Body of pancreas (tissue), 4 donors: ENCODE measurements around the gene OTUD5. TPM values are rescaled to one million over a fixed set of nuclear protein-coding genes. Genes with fewer than 3 reads are reported as not detected.

ENCODE experiments used
- ATAC-seq: fragments of 150-250 bp; one replicate; pipeline ENCODE4 v1.9.1; 2016
- DNase-seq, 4 donors: peaks; one replicate each; pipeline ENCODE4 v3.0.0-alpha.2; 2019
- H3K27ac ChIP-seq, 4 donors: fragments of 200-600 bp; sonication (generic); 1 replicate in 3 of 4; 2 replicates in 1 of 4; pipeline versions ENCODE4 v1.5.1 to v1.6.1; 2016 to 2019; ENCODE audit warnings: mild to moderate bottlenecking in 1 of 4, mixed read lengths in 1 of 4, moderate library complexity in 1 of 4
- H3K27me3 ChIP-seq, 2 donors: fragments of 200-600 bp; sonication (generic); one replicate each; pipeline ENCODE4 v1.6.0; 2016; ENCODE audit warnings: mild to moderate bottlenecking in 1 of 2
- H3K36me3 ChIP-seq, 2 donors: fragments of 200-600 bp; sonication (generic); replicated peaks in 1 of 2; 2 replicates each; pipeline ENCODE4 v1.5.1; 2016; ENCODE audit warnings: low read depth in 2 of 2; ENCODE audit not compliant: insufficient read depth in 1 of 2
- H3K4me1 ChIP-seq: fragments of 200-600 bp; sonication (generic); one replicate; pipeline ENCODE4 v1.6.0; 2016
- H3K4me3 ChIP-seq, 2 donors: fragments of 200-600 bp; sonication (generic); 1 replicate in 1 of 2; 2 replicates in 1 of 2; pipeline ENCODE4 v1.5.1; 2016 to 2019
- H3K9me3 ChIP-seq, 3 donors: fragments of 200-600 bp; sonication (generic); 1 replicate in 2 of 3; 2 replicates in 1 of 3; pipeline ENCODE4 v1.5.1; 2016
- CTCF ChIP-seq, 7 experiments: fragments of 450-650 bp in 4 of 7; fragments of 200-600 bp in 3 of 7; sonication (generic) in 3 of 7; IDR thresholded peaks; one replicate each; pipeline ENCODE4 v1.5.1; 2016 to 2019; ENCODE audit warnings: antibody characterized with exemption in 7 of 7
- POLR2A ChIP-seq, 3 donors: fragments of 450-650 bp; IDR thresholded peaks; one replicate each; pipeline ENCODE4 v1.6.1; 2016; ENCODE audit warnings: antibody characterized with exemption in 3 of 3, mild to moderate bottlenecking in 2 of 3
- WGBS, 2 donors: methylation state at CpG; one replicate each; pipeline ENCODE4 v1.1.5; 2017; 5-methylcytosine and 5-hydroxymethylcytosine counted together
- intact Hi-C: fragments of 100-400 bp; cut with DNase I; formaldehyde crosslinking; loops from one replicate; pipeline ENCODE4 v1.15.1; 2023
- total RNA-seq, 2 donors: library from RNA; depleted of rRNA; stranded (reverse); fragments of >200 nt; gene quantifications; one replicate each; pipeline ENCODE4 v1.1.0, GENCODE V29; 2016

Gene OTUD5
- total RNA-seq, 2 donors from 2014 or later: 23.6 to 40.2 TPM

- peak overlapping the region; percentile 92 to 98 (median 94) for H3K27ac ChIP-seq
- H3K4me3 ChIP-seq: peak overlapping the region; percentile 32 to 44
- peaks cover 22% of the 10 kb centered on the region for H3K4me1 ChIP-seq
- DNase-seq (peak; percentile 80 to 86 (median 82)), ATAC-seq (peak; percentile 60)
- TF ChIP-seq CTCF (IDR thresholded peaks at IDR 0.05) (no peak), POLR2A (IDR thresholded peaks at IDR 0.05) (no peak)
- no peaks in the 10 kb centered on the region for H3K27me3 ChIP-seq
- 0% methylated on average over 12 to 28 of the region's 38 CpGs for WGBS, 2 donors
- no peaks in the 10 kb centered on the region for H3K9me3 ChIP-seq
- peaks cover 0 to 5% of the 10 kb centered on the region in 2 donors for H3K36me3 ChIP-seq
- intact Hi-C loops: no loop called here
Measured at GRCh38 chrX:48897157-48897624, 60.2 kb downstream of the OTUD5 start.

- 18 to 33% methylated on average over 1 to 7 of the region's 9 CpGs for WGBS, 2 donors
- no peak for DNase-seq
- Histone ChIP-seq H3K4me3 (no peak overlapping the region), H3K27me3 (no peaks in the 10 kb centered on the region), H3K36me3 (peaks cover 0 to 1% of the 10 kb centered on the region in 2 donors), H3K9me3 (no peaks in the 10 kb centered on the region), H3K4me1 (peaks cover 22% of the 10 kb centered on the region), H3K27ac (peak overlapping the region; percentile 92 to 98 (median 94))
- intact Hi-C loops: no loop called here
- TF ChIP-seq POLR2A (IDR thresholded peaks at IDR 0.05) (no peak), CTCF (IDR thresholded peaks at IDR 0.05) (no peak)
- ATAC-seq: no peak
Measured at GRCh38 chrX:48896611-48897011, 60.8 kb downstream of the OTUD5 start.

GRCh38 chrX:48894891-48895290, 62.5 kb downstream of the OTUD5 start:
- no peak for TF ChIP-seq CTCF (IDR thresholded peaks at IDR 0.05)
- TF ChIP-seq POLR2A (IDR thresholded peaks at IDR 0.05): no peak
- Histone ChIP-seq H3K27me3 (no peaks in the 10 kb centered on the region), H3K4me3 (no peak overlapping the region), H3K36me3 (no peaks in the 10 kb centered on the region), H3K4me1 (peaks cover 26% of the 10 kb centered on the region), H3K9me3 (no peaks in the 10 kb centered on the region), H3K27ac (no peak overlapping the region)
- intact Hi-C loops: no loop called here
- WGBS, 2 donors: 82 to 88% methylated on average over 6 of the region's 6 CpGs
- DNase-seq (no peak), ATAC-seq (no peak)

GRCh38 chrX:48893556-48894348, 63.7 kb downstream of the OTUD5 start:
- Histone ChIP-seq H3K4me3 (no peak overlapping the region), H3K27me3 (no peaks in the 10 kb centered on the region), H3K9me3 (no peaks in the 10 kb centered on the region), H3K27ac (no peak overlapping the region), H3K4me1 (peaks cover 16% of the 10 kb centered on the region), H3K36me3 (no peaks in the 10 kb centered on the region)
- WGBS, 2 donors: 85 to 95% methylated on average over 8 to 10 of the region's 16 CpGs
- DNase-seq: no peak
- TF ChIP-seq CTCF (IDR thresholded peaks at IDR 0.05) (no peak), POLR2A (IDR thresholded peaks at IDR 0.05) (no peak)
- no peak for ATAC-seq
- intact Hi-C loops: no loop called here

- Histone ChIP-seq H3K4me3 (no peak overlapping the region), H3K36me3 (no peaks in the 10 kb centered on the region), H3K9me3 (no peaks in the 10 kb centered on the region), H3K27ac (no peak overlapping the region), H3K4me1 (peaks cover 16% of the 10 kb centered on the region), H3K27me3 (no peaks in the 10 kb centered on the region)
- TF ChIP-seq POLR2A (IDR thresholded peaks at IDR 0.05) (no peak), CTCF (IDR thresholded peaks at IDR 0.05) (no peak)
- ATAC-seq: no peak
- no peak for DNase-seq
- intact Hi-C loops: no loop called here
- WGBS, 2 donors: 78 to 86% methylated on average over 3 of the region's 4 CpGs
Measured at GRCh38 chrX:48892896-48893295, 64.5 kb downstream of the OTUD5 start.
